HL-60 (cell line): ENCODE results near the gene RHBDL1.

Experiments
- GABPA ChIP-seq: IDR thresholded peaks from 2 replicates; pipeline ENCODE4 v1.6.1; 2012; ENCODE audit warnings: low read depth
- POLR2AphosphoS5 ChIP-seq: IDR thresholded peaks from 2 replicates; pipeline ENCODE4 v1.6.1; 2012; ENCODE audit warnings: low read depth
- REST ChIP-seq: IDR thresholded peaks from 2 replicates; pipeline ENCODE4 v1.6.1; 2012; ENCODE audit warnings: low read depth; ENCODE audit not compliant: insufficient replicate concordance
- SPI1 ChIP-seq: IDR thresholded peaks from 2 replicates; pipeline ENCODE4 v1.6.1; 2012; ENCODE audit warnings: low read depth, mild to moderate bottlenecking, borderline replicate concordance
- TF ChIP-seq, protein P1 (sequence below): IDR thresholded peaks from one replicate; pipeline ENCODE4 v1.5.1; 2011; ENCODE audit warnings: low read length, control low read depth, inconsistent platforms; ENCODE audit not compliant: insufficient read depth

GRCh38 chr16:719815-720446, 44.5 kb downstream of the RHBDL1 start:
- TF ChIP-seq POLR2AphosphoS5 (no peak), REST (no peak), GABPA (no peak), SPI1 (no peak)
- TF ChIP-seq, protein P1, sequence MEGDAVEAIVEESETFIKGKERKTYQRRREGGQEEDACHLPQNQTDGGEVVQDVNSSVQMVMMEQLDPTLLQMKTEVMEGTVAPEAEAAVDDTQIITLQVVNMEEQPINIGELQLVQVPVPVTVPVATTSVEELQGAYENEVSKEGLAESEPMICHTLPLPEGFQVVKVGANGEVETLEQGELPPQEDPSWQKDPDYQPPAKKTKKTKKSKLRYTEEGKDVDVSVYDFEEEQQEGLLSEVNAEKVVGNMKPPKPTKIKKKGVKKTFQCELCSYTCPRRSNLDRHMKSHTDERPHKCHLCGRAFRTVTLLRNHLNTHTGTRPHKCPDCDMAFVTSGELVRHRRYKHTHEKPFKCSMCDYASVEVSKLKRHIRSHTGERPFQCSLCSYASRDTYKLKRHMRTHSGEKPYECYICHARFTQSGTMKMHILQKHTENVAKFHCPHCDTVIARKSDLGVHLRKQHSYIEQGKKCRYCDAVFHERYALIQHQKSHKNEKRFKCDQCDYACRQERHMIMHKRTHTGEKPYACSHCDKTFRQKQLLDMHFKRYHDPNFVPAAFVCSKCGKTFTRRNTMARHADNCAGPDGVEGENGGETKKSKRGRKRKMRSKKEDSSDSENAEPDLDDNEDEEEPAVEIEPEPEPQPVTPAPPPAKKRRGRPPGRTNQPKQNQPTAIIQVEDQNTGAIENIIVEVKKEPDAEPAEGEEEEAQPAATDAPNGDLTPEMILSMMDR: no peak
